Activated T-cell treated with anti-CD3 and anti-CD28 coated beads, Interleukin-2, amount 50 U/mL, for 24 hours (primary cell): ENCODE results near the gene SURF1.
"Not testable (repeated sequence)": the region's sequence is repeated elsewhere in the genome, so short reads cannot be mapped to it uniquely, and the experiment has no call there.

Experiments
- DNase-seq: peaks from one replicate; pipeline ENCODE4 v3.0.0-alpha.2; 2020
- H3K27ac Mint-ChIP-seq: 2 replicates; pipeline ENCODE4 v1.8.0; 2020; ENCODE audit warnings: mild to moderate bottlenecking, mixed read lengths
- H3K27me3 Mint-ChIP-seq: 2 replicates; pipeline ENCODE4 v1.8.0; 2020; ENCODE audit warnings: mixed read lengths
- H3K36me3 Mint-ChIP-seq: 2 replicates; pipeline ENCODE4 v1.8.0; 2020; ENCODE audit warnings: low read depth, mixed read lengths
- H3K4me1 Mint-ChIP-seq: 2 replicates; pipeline ENCODE4 v1.8.0; 2020; ENCODE audit warnings: low read depth, mixed read lengths
- H3K4me3 Mint-ChIP-seq: 2 replicates; pipeline ENCODE4 v1.8.0; 2020; ENCODE audit warnings: mild to moderate bottlenecking, moderate library complexity, mixed read lengths
- H3K9me3 Mint-ChIP-seq: 2 replicates; pipeline ENCODE4 v1.8.0; 2020; ENCODE audit warnings: mixed read lengths

The SURF1 gene

DNA sequence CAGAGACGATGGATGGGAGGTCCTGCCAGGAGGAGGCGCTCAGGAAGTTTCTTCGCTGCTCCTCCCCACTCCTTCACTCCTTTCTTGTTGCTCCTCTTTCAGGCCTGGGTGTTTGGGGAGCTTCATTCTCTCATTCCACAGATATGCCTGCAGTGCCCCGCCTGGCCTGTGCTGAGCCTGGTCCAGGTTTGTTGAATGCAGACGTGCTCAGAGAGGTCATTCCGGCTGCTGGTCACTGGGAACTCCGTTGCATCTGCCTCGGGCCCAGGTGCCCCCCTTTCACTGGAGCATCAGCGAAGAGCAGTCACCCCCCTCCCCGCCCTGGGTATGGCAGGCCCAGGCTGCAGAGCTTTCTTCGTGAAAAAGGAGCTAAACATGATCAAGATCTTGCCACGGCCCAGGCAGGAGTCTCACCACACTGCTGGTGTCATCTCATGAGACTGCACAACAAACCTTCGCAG is 35.8 kb downstream of the SURF1 start:
- no peaks in the 10 kb centered on the region for H3K36me3 Mint-ChIP-seq
- H3K4me1 Mint-ChIP-seq: no peaks in the 10 kb centered on the region
- H3K9me3 Mint-ChIP-seq: no peaks in the 10 kb centered on the region
- H3K4me3 Mint-ChIP-seq: no peak overlapping the region
- DNase-seq: no peak
- no peaks in the 10 kb centered on the region for H3K27me3 Mint-ChIP-seq
- no peak overlapping the region for H3K27ac Mint-ChIP-seq

DNA sequence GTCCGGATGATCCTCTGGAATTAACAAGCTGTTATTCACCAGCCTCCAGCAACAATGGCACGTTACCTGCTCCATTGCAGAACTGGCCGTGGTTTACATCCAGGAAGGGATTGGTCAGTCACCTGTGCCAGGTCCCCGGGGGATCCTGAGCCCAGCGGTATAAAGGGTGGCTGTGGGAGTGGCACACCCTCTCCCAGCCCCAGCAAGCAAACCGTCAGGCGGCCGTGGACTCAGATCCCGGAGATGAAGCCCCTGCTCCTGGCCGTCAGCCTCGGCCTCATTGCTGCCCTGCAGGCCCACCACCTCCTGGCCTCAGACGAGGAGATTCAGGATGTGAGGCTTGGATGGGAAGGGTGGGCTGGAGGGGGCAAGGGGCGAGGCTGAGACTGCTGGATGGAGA is 38.7 kb downstream of the SURF1 start:
- H3K4me3 Mint-ChIP-seq, H3K27me3 Mint-ChIP-seq, H3K36me3 Mint-ChIP-seq, H3K4me1 Mint-ChIP-seq, H3K9me3 Mint-ChIP-seq, H3K27ac Mint-ChIP-seq, DNase-seq: not testable (repeated sequence)

DNA sequence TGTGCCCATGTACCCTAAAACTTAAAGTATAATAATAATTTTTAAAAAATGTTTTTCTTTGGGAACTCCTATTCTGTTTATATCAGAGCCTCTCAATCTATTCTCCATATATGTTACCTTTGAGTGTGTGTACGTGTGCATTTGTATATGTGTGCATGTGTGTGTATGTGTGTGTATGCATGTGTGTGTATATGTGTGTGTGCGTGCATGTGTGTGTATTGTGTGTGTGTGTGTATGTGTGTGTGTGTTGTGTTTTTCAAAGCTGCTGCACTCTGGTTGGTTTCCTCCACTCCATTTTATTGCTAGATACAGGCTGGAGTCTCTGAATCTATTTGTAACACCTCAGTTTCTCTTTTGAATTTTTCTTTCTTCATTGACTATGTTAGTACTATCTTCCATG is 40.3 kb downstream of the SURF1 start:
- Mint-ChIP-seq H3K36me3 (no peaks in the 10 kb centered on the region), H3K9me3 (no peaks in the 10 kb centered on the region), H3K27ac (no peak overlapping the region), H3K4me3 (no peak overlapping the region), H3K4me1 (no peaks in the 10 kb centered on the region), H3K27me3 (peaks cover 2% of the 10 kb centered on the region)
- no peak for DNase-seq

DNA sequence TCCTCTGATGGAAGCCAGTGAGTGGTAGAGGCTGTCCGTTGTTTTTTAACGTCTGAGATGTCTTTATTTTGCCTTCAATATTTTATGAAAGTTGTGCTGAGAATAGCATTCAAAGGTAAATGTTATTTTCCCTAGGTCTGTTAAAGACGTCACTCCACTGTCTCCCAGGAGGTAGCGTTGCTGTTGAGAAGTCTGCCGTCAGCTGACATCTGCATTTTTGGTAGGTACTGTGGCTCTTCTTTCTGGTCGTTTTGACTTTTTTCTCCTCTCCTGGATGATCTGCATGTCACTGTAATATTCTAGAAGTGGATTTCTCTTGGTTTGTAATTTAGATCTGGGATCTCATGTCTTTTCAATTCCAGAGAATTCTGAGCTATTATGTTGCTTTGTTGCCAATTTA is 46.7 kb downstream of the SURF1 start:
- H3K9me3 Mint-ChIP-seq: no peaks in the 10 kb centered on the region
- no peaks in the 10 kb centered on the region for H3K36me3 Mint-ChIP-seq
- peaks cover 16% of the 10 kb centered on the region for H3K27me3 Mint-ChIP-seq
- no peak for DNase-seq
- no peak overlapping the region for H3K4me3 Mint-ChIP-seq
- H3K4me1 Mint-ChIP-seq: no peaks in the 10 kb centered on the region
- H3K27ac Mint-ChIP-seq: no peak overlapping the region

DNA sequence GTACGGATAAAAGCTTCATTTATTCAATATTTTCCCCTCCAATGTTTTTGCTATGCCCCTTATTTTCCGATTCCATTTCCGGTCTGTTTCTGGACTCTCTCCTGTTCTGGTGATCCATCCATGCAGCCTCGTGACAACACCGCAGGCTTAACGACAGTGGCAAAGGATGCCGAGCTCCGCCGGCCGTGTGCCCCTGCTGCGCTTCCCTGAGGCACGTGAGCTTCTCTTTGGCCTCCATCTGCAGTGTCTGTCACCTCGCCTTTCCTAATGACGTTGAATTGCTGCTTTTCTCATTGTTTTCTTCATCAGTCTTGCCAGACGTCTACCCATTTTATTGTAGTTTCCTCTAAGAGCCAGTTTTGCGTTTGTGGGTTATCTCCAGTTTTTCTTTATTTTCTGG is 49.0 kb downstream of the SURF1 start:
- no peak for DNase-seq
- Mint-ChIP-seq H3K27ac (no peak overlapping the region), H3K36me3 (no peaks in the 10 kb centered on the region), H3K4me3 (no peak overlapping the region), H3K4me1 (no peaks in the 10 kb centered on the region), H3K9me3 (no peaks in the 10 kb centered on the region), H3K27me3 (peaks cover 16% of the 10 kb centered on the region)

DNA sequence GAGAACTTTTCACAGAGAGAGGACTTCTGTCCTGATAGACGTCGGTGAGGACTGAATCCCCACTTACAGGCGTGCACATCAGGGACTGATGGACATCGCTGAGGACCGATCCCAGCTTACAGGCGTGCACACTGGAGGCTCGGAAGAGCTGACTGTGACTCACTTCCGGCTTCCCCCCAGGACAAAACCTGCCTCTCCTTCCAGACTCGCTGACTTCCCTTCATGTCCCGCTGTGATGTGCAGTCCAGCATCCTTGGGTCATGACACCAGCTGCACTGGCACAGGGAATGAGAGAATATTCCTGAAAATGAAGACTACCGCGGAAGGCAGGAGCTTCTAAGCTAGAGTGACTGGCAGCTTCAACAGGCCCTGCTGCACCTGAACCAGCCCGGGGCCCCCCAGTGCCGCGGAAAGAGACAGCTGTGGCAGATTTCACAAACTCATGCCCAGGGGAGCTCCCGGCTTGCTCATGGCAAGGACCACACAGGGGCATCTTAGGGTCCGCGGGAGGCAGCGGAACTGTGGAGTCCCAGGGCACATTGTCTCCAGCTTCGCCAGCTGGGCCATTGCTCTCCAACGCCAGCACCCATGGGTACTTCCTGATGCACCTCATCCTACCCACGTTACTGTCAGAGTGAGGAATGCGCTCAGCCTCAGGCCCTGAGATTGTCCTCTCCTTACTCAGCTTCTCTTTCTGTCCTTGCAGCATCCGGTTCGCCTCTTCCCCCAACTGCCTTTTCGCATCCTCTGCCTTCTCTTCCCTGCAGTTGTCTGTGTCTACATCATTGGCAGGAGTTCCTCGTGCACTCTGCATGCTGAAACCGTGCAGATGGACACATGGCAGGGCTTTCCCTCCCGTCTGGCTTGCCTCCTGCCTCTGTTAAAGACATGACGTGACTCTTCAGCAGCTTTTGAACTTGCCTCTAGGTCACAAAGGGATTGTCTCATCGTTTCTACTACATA is 49.8 kb downstream of the SURF1 start:
- Mint-ChIP-seq H3K36me3 (no peaks in the 10 kb centered on the region), H3K27me3 (peaks cover 16% of the 10 kb centered on the region)

DNA sequence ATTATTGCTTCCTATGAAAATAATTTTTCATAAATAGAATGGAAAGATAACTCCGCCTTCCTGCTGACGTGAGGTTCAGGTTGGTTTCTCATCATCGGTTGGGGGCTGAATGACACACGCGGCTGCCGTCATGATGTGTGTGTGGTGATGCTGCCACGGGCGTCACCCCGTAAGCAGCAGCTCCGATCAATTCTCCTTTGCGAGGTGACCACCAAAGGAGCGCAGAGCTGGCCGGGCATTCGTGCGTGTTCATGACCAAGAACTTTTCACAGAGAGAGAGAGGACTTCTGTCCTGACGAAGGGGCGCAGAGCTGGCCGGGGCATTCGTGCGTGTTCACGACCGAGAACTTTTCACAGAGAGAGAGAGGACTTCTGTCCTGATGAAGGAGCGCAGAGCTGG is 50.6 kb downstream of the SURF1 start:
- H3K27ac Mint-ChIP-seq: no peak overlapping the region
- H3K4me3 Mint-ChIP-seq: no peak overlapping the region
- H3K36me3 Mint-ChIP-seq: no peaks in the 10 kb centered on the region
- H3K9me3 Mint-ChIP-seq: no peaks in the 10 kb centered on the region
- no peak for DNase-seq
- H3K27me3 Mint-ChIP-seq: peaks cover 14% of the 10 kb centered on the region
- H3K4me1 Mint-ChIP-seq: no peaks in the 10 kb centered on the region

More for the DNA sequence above, 49.8 kb downstream of the SURF1 start:
- no peak overlapping the region for H3K27ac Mint-ChIP-seq
- no peaks in the 10 kb centered on the region for H3K9me3 Mint-ChIP-seq
- H3K4me3 Mint-ChIP-seq: no peak overlapping the region
- no peak for DNase-seq
- H3K4me1 Mint-ChIP-seq: no peaks in the 10 kb centered on the region

DNA sequence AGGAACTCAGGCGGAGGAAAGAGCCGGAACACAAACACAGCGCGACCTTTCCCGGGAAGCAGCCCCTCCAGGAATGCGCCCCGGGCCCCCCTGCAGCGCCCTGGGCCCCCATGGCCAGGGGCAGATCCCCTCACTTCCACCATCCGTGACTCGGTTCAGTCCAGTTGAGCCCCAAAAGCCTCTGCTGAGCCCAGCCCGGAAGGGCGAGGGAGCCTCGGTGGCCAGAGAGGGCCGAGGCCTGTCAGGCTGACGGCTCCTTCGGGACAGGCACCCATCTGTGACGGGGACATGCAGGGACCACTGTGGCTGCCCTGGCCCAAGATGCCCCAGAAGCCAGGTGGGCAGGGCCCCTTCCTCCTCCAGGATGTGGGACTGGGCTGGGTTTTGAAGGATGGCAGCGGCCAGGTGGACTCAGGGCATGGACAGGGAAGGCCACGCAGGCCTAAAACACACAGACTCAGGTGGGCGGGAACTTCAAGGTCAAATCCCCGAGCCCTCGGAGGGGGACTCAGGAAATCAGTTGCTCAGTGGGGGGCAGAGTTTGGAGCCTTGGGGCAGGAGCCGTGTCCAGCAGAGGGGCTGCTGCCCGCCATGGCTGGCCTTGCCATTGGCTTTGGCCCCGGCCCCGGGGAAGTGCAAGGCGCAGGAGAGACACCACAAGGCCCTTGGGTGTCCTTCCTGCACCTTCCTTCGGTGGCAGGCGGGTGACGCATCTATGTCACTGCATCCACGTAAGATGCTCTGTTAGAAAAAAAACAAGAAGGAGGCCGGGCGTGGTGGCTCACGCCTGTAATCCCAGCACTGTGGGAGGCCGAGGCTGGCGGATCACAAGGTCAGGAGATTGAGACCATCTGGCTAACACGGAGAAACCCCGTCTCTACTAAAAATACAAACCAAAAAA is 51.6 kb downstream of the SURF1 start:
- no peaks in the 10 kb centered on the region for H3K4me1 Mint-ChIP-seq
- no peaks in the 10 kb centered on the region for H3K36me3 Mint-ChIP-seq
- no peak for DNase-seq
- no peak overlapping the region for H3K4me3 Mint-ChIP-seq
- peaks cover 11% of the 10 kb centered on the region for H3K27me3 Mint-ChIP-seq
- H3K27ac Mint-ChIP-seq: no peak overlapping the region
- no peaks in the 10 kb centered on the region for H3K9me3 Mint-ChIP-seq

DNA sequence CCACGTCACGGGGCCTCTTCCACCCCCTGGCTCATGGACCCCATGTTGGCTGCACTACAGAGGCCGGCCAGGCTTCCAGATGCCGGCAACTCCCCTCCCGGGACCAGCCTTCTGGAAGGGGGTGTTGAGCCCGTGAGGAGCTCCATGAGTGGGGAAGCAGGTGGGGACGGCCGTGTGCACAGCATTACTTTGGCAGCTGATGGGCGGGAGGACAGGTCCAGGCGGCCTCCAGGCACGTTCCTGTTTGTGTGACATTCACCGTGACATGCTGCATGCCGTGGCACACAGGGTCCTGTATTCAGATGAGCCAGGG is 52.2 kb downstream of the SURF1 start:
- no peaks in the 10 kb centered on the region for H3K9me3 Mint-ChIP-seq
- H3K36me3 Mint-ChIP-seq: no peaks in the 10 kb centered on the region

DNA sequence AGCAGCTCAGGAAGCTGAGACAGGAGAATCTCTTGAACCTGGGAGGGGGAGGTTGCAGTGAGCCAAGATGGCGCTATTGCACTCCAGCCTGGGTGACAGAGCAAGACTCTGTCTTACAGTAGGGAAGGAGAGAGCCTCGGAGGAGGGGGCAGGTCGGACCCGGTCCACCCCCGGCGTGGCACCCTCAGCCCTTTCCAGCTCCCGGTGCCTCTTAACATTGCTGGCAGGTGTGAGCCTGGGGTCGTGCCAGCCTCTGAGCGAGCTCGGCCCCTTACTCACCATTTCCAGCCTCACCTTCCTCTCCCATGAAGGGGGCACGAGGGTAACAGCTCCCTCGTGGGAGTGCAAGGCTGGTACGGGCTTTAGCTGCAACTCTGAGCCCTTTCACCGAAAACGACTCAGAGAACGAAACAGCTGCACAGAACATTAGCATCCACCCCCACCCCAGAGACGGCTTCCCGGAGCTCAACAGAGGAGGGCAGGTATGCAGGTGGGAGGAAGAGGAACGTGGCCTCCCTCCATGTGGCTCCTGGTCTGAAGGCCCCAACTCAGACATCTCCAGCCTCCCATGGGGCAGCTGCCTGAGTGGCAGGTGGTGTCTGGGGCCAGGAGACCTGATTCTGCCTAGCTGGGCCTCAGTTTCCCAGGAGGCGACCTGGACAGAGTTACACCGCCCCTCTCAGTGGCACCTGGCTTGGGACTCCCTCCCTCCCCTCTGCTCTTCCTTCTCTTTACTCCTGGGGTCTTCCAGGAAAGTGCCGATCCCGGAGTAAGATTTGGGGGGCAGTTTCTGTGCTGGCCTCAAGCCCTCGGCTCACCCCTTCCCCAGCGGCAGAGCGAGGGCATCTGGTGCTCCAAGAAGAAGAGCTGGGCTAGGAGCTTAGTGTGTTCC is 52.8 kb downstream of the SURF1 start:
- no peak overlapping the region for H3K27ac Mint-ChIP-seq
- no peak overlapping the region for H3K4me3 Mint-ChIP-seq
- DNase-seq: no peak
- H3K27me3 Mint-ChIP-seq: peaks cover 7% of the 10 kb centered on the region
- H3K4me1 Mint-ChIP-seq: no peaks in the 10 kb centered on the region
- no peaks in the 10 kb centered on the region for H3K36me3 Mint-ChIP-seq
- H3K9me3 Mint-ChIP-seq: no peaks in the 10 kb centered on the region

More for the DNA sequence above, 52.2 kb downstream of the SURF1 start:
- DNase-seq: no peak
- Mint-ChIP-seq H3K27me3 (peaks cover 8% of the 10 kb centered on the region), H3K4me3 (no peak overlapping the region), H3K4me1 (no peaks in the 10 kb centered on the region), H3K27ac (no peak overlapping the region)
